ENCODE results near the gene KRT2.

GRCh38 chr12:52681526-52682380, 29.7 kb upstream of the KRT2 start:
- TF ChIP-seq YY1 (IDR thresholded peaks at IDR 0.05; ENCODE audit: insufficient read depth, insufficient read length) (no peak), SUZ12 (IDR thresholded peaks at IDR 0.05; ENCODE audit: extremely low read depth, insufficient read depth, insufficient read length) (no peak)
